ENCODE results near the gene LEUTX. TPM values are rescaled to one million over a fixed set of nuclear protein-coding genes. Genes with fewer than 3 reads are reported as not detected.

LEUTX gene
- total RNA-seq, 6 experiments from 2014 or later = not detected

DNA sequence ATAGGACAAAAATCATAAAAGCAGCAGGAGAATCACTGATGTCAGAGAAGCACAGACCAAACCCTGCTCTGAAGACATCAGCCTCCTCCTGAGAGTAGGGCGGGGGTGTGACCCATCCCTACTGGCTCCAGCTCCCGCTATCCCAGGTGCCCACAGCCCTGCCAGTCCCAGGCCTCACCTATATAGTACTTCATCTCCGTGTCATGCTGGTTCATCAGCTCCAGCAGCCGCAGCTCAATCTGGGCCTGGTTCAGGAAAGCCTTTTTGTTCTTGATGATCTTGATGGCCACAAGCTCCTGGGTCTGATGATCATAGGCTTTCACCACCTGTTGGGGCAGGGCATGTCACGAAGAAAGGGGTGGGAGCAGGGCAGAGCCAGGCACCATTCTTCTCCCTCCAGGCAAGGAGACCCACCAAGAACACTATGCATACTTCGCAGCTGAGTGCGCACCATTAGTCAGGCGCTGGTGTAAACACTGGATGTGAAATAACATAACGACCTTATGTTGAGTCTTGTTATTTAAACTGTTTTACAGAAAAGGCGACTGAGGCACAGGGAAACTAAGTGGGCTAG, 51.1 kb downstream of the LEUTX start:
- ATAC-seq = no peak

DNA sequence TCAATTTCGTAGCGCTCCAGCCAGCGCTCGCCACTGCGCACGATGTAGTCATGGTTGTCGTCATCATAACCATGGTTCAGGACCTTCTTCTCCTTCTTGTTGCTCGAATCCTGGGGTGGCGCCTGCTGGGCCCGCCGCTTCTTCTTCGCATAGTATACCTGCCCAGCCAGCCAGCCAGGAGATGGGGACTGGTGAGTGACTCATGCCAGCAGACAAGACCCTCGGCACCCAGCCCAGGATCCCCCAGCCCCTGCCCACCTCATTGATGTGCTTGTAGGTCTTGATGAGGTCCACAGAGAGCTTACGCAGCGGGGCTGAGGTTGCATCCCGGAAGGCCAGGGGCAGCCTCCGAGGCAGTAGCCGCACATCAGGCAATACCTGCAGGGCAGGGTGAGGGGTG, 51.8 kb downstream of the LEUTX start:
- TF ChIP-seq POLR2A (IDR thresholded peaks at IDR 0.05) = no peak
- TF ChIP-seq, protein P1, sequence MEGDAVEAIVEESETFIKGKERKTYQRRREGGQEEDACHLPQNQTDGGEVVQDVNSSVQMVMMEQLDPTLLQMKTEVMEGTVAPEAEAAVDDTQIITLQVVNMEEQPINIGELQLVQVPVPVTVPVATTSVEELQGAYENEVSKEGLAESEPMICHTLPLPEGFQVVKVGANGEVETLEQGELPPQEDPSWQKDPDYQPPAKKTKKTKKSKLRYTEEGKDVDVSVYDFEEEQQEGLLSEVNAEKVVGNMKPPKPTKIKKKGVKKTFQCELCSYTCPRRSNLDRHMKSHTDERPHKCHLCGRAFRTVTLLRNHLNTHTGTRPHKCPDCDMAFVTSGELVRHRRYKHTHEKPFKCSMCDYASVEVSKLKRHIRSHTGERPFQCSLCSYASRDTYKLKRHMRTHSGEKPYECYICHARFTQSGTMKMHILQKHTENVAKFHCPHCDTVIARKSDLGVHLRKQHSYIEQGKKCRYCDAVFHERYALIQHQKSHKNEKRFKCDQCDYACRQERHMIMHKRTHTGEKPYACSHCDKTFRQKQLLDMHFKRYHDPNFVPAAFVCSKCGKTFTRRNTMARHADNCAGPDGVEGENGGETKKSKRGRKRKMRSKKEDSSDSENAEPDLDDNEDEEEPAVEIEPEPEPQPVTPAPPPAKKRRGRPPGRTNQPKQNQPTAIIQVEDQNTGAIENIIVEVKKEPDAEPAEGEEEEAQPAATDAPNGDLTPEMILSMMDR (IDR thresholded peaks at IDR 0.05) = no peak
- peaks cover 0 to 16% (median 3%) of the 10 kb centered on the region in 4 donors for H3K4me1 ChIP-seq
- 91% methylated on average over 13 of the region's 18 CpGs for WGBS (ENCODE audit: insufficient coverage, low coverage, low lambda C conversion rate, missing lambda C conversion rate)
- no peak overlapping the region for H3K27ac ChIP-seq
- H3K9me3 ChIP-seq = no peaks in the 10 kb centered on the region
- H3K36me3 ChIP-seq = peaks cover 0 to 27% (median 7%) of the 10 kb centered on the region in 4 donors
- no peaks in the 10 kb centered on the region for H3K27me3 ChIP-seq
- no peak for DNase-seq
- H3K4me3 ChIP-seq = no peak overlapping the region
- intact Hi-C loops (cut with DNase I) = no loop called here
- no peak for ATAC-seq

More for the DNA sequence above, 51.1 kb downstream of the LEUTX start:
- no peak for TF ChIP-seq POLR2A (IDR thresholded peaks at IDR 0.05)
- TF ChIP-seq, protein P1 (IDR thresholded peaks at IDR 0.05) = no peak
- Histone ChIP-seq H3K27ac (no peak overlapping the region), H3K36me3 (peaks cover 0 to 23% (median 5%) of the 10 kb centered on the region in 4 donors), H3K27me3 (no peaks in the 10 kb centered on the region), H3K4me3 (no peak overlapping the region), H3K4me1 (peaks cover 0 to 22% (median 5%) of the 10 kb centered on the region in 4 donors), H3K9me3 (no peaks in the 10 kb centered on the region)
- intact Hi-C loops (cut with DNase I) = no loop called here
- no peak for DNase-seq
- 97% methylated on average over 8 of the region's 10 CpGs for WGBS (ENCODE audit: insufficient coverage, low coverage, low lambda C conversion rate, missing lambda C conversion rate)

DNA sequence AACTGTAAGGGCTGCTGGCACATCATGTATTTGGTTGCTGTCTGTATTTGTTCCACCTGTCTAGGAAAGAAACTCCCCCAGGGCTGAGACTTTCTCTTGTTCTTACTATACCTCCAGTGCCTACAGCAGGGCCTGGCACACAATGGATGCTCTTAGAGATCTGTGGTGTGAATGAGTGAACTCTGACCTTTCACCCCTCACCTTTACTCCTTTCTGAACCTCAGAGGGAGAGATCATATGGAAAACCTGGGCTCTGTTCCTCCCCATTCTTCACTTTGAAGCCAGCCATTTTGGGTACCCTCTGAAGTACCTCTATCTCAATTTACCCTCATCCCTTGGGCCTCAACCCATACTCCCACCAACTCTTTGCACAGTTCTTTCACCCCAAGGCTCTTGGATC, 52.2 kb downstream of the LEUTX start:
- no peak for ATAC-seq
- DNase-seq = no peak
- no peak overlapping the region for H3K27ac ChIP-seq
- no peak overlapping the region for H3K4me3 ChIP-seq
- no peaks in the 10 kb centered on the region for H3K27me3 ChIP-seq
- peaks cover 0 to 31% (median 7%) of the 10 kb centered on the region in 4 donors for H3K36me3 ChIP-seq
- peaks cover 0 to 16% (median 3%) of the 10 kb centered on the region in 4 donors for H3K4me1 ChIP-seq
- intact Hi-C loops (cut with DNase I) = no loop called here
- TF ChIP-seq POLR2A (IDR thresholded peaks at IDR 0.05) = no peak
- TF ChIP-seq, protein P1 (IDR thresholded peaks at IDR 0.05) = no peak
- no peaks in the 10 kb centered on the region for H3K9me3 ChIP-seq

DNA sequence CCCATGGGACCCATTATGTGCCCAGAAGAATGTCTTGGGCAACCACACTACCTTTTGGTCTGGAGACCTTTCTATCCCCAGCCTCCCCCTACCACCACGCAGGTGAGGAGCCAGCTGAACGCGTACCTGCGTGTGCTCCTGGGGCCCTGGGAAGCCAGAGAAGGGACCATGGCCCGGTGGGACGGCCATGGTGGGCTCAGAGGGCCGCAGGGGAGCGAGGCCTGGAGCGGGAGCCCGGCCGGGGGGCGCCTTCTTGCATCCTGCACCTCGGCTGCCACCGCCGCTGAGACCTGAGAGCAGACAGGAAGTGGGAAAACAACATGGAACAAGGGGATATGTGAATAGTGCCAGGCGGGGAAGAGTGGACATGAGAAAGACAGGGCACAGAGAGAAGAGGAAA, 53.0 kb downstream of the LEUTX start:
- DNase-seq = no peak
- H3K36me3 ChIP-seq = peaks cover 0 to 35% (median 7%) of the 10 kb centered on the region in 4 donors
- no peak for ATAC-seq
- WGBS (ENCODE audit: insufficient coverage, low coverage, low lambda C conversion rate, missing lambda C conversion rate) = 89% methylated on average over 10 of the region's 16 CpGs
- no peak overlapping the region for H3K4me3 ChIP-seq
- TF ChIP-seq, protein P1 (IDR thresholded peaks at IDR 0.05) = no peak
- no peak for TF ChIP-seq POLR2A (IDR thresholded peaks at IDR 0.05)
- no peaks in the 10 kb centered on the region for H3K27me3 ChIP-seq
- H3K9me3 ChIP-seq = no peaks in the 10 kb centered on the region
- H3K4me1 ChIP-seq = peaks cover 0 to 16% (median 3%) of the 10 kb centered on the region in 4 donors
- H3K27ac ChIP-seq = no peak overlapping the region
- intact Hi-C loops (cut with DNase I) = no loop called here

Measured in right lobe of liver (tissue), 6 donors.